ENCODE results near the gene LRRC4C. TPM values are rescaled to one million over a fixed set of nuclear protein-coding genes. Genes with fewer than 3 reads are reported as not detected.

LRRC4C gene
- total RNA-seq, 2 donors from 2014 or later, result 2.7 to 2.8 TPM

- TF ChIP-seq, protein P1, sequence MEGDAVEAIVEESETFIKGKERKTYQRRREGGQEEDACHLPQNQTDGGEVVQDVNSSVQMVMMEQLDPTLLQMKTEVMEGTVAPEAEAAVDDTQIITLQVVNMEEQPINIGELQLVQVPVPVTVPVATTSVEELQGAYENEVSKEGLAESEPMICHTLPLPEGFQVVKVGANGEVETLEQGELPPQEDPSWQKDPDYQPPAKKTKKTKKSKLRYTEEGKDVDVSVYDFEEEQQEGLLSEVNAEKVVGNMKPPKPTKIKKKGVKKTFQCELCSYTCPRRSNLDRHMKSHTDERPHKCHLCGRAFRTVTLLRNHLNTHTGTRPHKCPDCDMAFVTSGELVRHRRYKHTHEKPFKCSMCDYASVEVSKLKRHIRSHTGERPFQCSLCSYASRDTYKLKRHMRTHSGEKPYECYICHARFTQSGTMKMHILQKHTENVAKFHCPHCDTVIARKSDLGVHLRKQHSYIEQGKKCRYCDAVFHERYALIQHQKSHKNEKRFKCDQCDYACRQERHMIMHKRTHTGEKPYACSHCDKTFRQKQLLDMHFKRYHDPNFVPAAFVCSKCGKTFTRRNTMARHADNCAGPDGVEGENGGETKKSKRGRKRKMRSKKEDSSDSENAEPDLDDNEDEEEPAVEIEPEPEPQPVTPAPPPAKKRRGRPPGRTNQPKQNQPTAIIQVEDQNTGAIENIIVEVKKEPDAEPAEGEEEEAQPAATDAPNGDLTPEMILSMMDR (IDR thresholded peaks at IDR 0.05), result no peak
- Histone ChIP-seq H3K27ac (no peak overlapping the region), H3K27me3 (no peaks in the 10 kb centered on the region), H3K9me3 (no peaks in the 10 kb centered on the region), H3K4me1 (no peaks in the 10 kb centered on the region), H3K4me3 (no peak overlapping the region), H3K36me3 (no peaks in the 10 kb centered on the region)
- DNase-seq (ENCODE audit: low spot score), result no peak
These were observed 377.6 kb downstream of the LRRC4C start for GRCh38 chr11:41081756-41082285.

DNA sequence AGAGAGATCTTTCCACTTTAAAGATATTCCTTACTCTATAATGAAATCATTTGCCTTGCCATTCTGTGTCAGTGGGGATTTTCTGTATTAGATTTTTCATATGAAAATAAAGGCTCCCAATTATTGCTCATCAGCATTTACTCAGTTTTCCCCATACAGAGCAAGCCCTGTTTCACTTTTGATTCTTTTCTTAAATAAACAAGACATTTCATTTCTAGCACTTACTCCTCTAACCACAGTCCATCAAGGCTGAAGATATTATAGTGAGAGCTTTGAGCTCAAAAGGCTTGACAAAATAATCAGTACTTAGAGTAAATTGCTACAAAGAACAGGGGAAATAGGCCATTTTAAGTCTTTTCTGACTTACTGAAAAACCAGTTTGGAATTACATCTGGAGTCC is 385.1 kb downstream of the LRRC4C start:
- no peak for DNase-seq (ENCODE audit: low spot score)
- H3K27me3 ChIP-seq, result no peaks in the 10 kb centered on the region
- no peaks in the 10 kb centered on the region for H3K36me3 ChIP-seq
- no peaks in the 10 kb centered on the region for H3K4me1 ChIP-seq
- no peak overlapping the region for H3K27ac ChIP-seq
- H3K4me3 ChIP-seq, result no peak overlapping the region
- peaks cover 0 to 8% of the 10 kb centered on the region in 2 donors for H3K9me3 ChIP-seq
- TF ChIP-seq, protein P1 (IDR thresholded peaks at IDR 0.05), result no peak

DNA sequence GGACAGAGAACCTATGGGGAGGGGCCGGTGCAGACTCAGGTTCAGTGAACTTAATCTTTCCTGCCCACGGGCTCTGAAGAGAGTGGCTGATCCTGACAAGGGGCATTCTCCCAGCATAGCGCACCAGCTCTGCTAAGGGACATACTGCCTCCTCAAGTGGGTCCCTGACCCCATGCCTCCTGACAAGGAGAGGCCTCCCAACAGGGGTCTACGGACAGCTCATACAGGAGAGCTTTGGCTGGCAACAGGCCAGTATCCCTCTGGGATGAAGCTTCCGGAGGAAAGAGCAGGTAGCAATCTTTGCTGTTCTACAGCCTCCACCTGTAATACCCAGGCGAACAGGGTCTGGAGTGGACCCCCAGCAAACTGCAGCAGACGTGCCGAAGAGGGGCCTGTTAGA is 394.0 kb downstream of the LRRC4C start:
- TF ChIP-seq, protein P1 (IDR thresholded peaks at IDR 0.05), result no peak
- Histone ChIP-seq H3K4me3 (no peak overlapping the region), H3K27me3 (no peaks in the 10 kb centered on the region), H3K9me3 (peaks cover 0 to 6% of the 10 kb centered on the region in 2 donors), H3K27ac (no peak overlapping the region), H3K4me1 (no peaks in the 10 kb centered on the region), H3K36me3 (no peaks in the 10 kb centered on the region)
- DNase-seq (ENCODE audit: low spot score), result no peak

- H3K4me3 ChIP-seq, result no peak overlapping the region
- TF ChIP-seq, protein P1 (IDR thresholded peaks at IDR 0.05), result no peak
- DNase-seq (ENCODE audit: low spot score), result no peak
- no peaks in the 10 kb centered on the region for H3K9me3 ChIP-seq
- H3K4me1 ChIP-seq, result no peaks in the 10 kb centered on the region
- no peaks in the 10 kb centered on the region for H3K27me3 ChIP-seq
- H3K27ac ChIP-seq, result no peak overlapping the region
- no peaks in the 10 kb centered on the region for H3K36me3 ChIP-seq
These were observed 401.3 kb downstream of the LRRC4C start for GRCh38 chr11:41058138-41058537.

- no peaks in the 10 kb centered on the region for H3K9me3 ChIP-seq
- no peak for DNase-seq (ENCODE audit: low spot score)
- TF ChIP-seq, protein P1 (IDR thresholded peaks at IDR 0.05), result no peak
- H3K4me3 ChIP-seq, result no peak overlapping the region
- no peaks in the 10 kb centered on the region for H3K27me3 ChIP-seq
- no peaks in the 10 kb centered on the region for H3K4me1 ChIP-seq
- H3K36me3 ChIP-seq, result no peaks in the 10 kb centered on the region
- H3K27ac ChIP-seq, result no peak overlapping the region
These were observed 402.4 kb downstream of the LRRC4C start for GRCh38 chr11:41056892-41057569.

GRCh38 chr11:41053894-41054293 is 405.6 kb downstream of the LRRC4C start:
- TF ChIP-seq, protein P1 (IDR thresholded peaks at IDR 0.05), result no peak
- no peak for DNase-seq (ENCODE audit: low spot score)

More at GRCh38 chr11:41053894-41054293, 405.6 kb downstream of the LRRC4C start:
- Histone ChIP-seq H3K27me3 (no peaks in the 10 kb centered on the region), H3K27ac (no peak overlapping the region), H3K36me3 (no peaks in the 10 kb centered on the region), H3K9me3 (no peaks in the 10 kb centered on the region), H3K4me3 (no peak overlapping the region), H3K4me1 (no peaks in the 10 kb centered on the region)

Measured in right atrium auricular region (tissue), 2 donors.